ENCODE measurements around the gene THSD1.
"Not testable (repeated sequence)": the region's sequence is repeated elsewhere in the genome, so short reads cannot be mapped to it uniquely, and the experiment has no call there.

The THSD1 gene

GRCh38 chr13:52348983-52349780, 56.8 kb downstream of the THSD1 start:
- DNase-seq = peak in 1 of 2 experiments; percentile 14

- no peak for DNase-seq
These were observed 57.9 kb downstream of the THSD1 start for GRCh38 chr13:52348071-52348470.

GRCh38 chr13:52345631-52346251, 60.2 kb downstream of the THSD1 start:
- no peak for DNase-seq

- no peak for DNase-seq
These were observed 60.9 kb downstream of the THSD1 start for GRCh38 chr13:52345048-52345447.

- DNase-seq = no peak
These were observed 61.9 kb downstream of the THSD1 start for GRCh38 chr13:52344108-52344507.

GRCh38 chr13:52342203-52342602, 63.8 kb downstream of the THSD1 start:
- DNase-seq = not testable (repeated sequence)

GRCh38 chr13:52337828-52338455, 68.0 kb downstream of the THSD1 start:
- not testable (repeated sequence) for DNase-seq

GRCh38 chr13:52334107-52334506, 71.9 kb downstream of the THSD1 start:
- DNase-seq = not testable (repeated sequence)

- not testable (repeated sequence) for DNase-seq
These were observed 74.1 kb downstream of the THSD1 start for GRCh38 chr13:52331844-52332243.
